Parathyroid adenoma (tissue), 2 donors: Measurements from ENCODE around the gene FBN2.

Experiments used
- H2AFZ ChIP-seq: fragments of 300-600 bp; sonication (generic); one replicate; pipeline ENCODE4 v1.7.0; 2017; ENCODE audit warnings: antibody characterized with exemption, mild to moderate bottlenecking
- H3K27ac ChIP-seq: fragments of 300-600 bp; sonication (generic); one replicate; pipeline ENCODE4 v1.7.0; 2017
- H3K27me3 ChIP-seq: fragments of 300-600 bp; sonication (generic); one replicate; pipeline ENCODE4 v1.7.0; 2017; ENCODE audit warnings: low read length; ENCODE audit not compliant: control insufficient read depth, insufficient read depth
- H3K36me3 ChIP-seq: fragments of 300-600 bp; sonication (generic); one replicate; pipeline ENCODE4 v1.7.0; 2017; ENCODE audit warnings: low read length; ENCODE audit not compliant: control insufficient read depth, insufficient read depth
- H3K4me1 ChIP-seq: fragments of 300-600 bp; sonication (generic); one replicate; pipeline ENCODE4 v1.7.0; 2017; ENCODE audit warnings: control low read depth
- H3K4me2 ChIP-seq: fragments of 300-600 bp; sonication (generic); one replicate; pipeline ENCODE4 v1.7.0; 2017; ENCODE audit warnings: low read length
- H3K4me3 ChIP-seq: fragments of 300-600 bp; sonication (generic); one replicate; pipeline ENCODE4 v1.7.0; 2017; ENCODE audit warnings: low read depth, low read length
- H3K79me2 ChIP-seq: fragments of 300-600 bp; sonication (generic); one replicate; pipeline ENCODE4 v1.7.0; 2017; ENCODE audit warnings: control low read depth
- H3K9ac ChIP-seq: fragments of 300-600 bp; sonication (generic); one replicate; pipeline ENCODE4 v1.7.0; 2017; ENCODE audit warnings: mild to moderate bottlenecking
- H3K9me3 ChIP-seq: fragments of 300-600 bp; sonication (generic); one replicate; pipeline ENCODE4 v1.7.0; 2017; ENCODE audit warnings: low read length; ENCODE audit not compliant: control insufficient read depth
- TF ChIP-seq, protein P1 (sequence below): fragments of 300-600 bp; sonication (generic); IDR thresholded peaks from one replicate; pipeline ENCODE4 v1.7.0; 2017; ENCODE audit warnings: antibody characterized with exemption, mild to moderate bottlenecking
- donor health status: primary hyperparathyroidism.

FBN2 gene

DNA sequence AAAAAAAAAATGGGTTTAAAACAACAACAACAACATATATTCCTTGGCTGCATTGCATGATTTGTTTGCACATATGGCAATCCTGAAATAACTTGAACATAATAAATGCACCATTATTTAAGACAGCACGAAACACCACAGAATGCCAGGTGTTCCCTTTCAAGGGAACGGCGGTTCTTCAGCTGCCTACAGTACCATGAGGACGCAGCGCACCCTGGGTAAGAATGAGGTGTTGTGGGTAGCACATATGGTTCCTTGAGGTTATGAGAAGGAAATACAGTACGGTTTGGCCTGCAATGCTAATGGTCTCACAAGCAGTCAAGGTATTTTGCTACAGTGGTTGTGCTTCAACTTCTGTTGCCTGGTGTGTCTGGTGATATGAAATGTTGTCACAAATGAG is 279.7 kb downstream of the FBN2 start:
- no peaks in the 10 kb centered on the region for H3K36me3 ChIP-seq
- no peak overlapping the region for H3K4me3 ChIP-seq
- no peaks in the 10 kb centered on the region for H3K79me2 ChIP-seq
- no peak overlapping the region for H3K27ac ChIP-seq
- no peaks in the 10 kb centered on the region for H3K9me3 ChIP-seq
- no peak overlapping the region for H3K9ac ChIP-seq
- TF ChIP-seq, protein P1, sequence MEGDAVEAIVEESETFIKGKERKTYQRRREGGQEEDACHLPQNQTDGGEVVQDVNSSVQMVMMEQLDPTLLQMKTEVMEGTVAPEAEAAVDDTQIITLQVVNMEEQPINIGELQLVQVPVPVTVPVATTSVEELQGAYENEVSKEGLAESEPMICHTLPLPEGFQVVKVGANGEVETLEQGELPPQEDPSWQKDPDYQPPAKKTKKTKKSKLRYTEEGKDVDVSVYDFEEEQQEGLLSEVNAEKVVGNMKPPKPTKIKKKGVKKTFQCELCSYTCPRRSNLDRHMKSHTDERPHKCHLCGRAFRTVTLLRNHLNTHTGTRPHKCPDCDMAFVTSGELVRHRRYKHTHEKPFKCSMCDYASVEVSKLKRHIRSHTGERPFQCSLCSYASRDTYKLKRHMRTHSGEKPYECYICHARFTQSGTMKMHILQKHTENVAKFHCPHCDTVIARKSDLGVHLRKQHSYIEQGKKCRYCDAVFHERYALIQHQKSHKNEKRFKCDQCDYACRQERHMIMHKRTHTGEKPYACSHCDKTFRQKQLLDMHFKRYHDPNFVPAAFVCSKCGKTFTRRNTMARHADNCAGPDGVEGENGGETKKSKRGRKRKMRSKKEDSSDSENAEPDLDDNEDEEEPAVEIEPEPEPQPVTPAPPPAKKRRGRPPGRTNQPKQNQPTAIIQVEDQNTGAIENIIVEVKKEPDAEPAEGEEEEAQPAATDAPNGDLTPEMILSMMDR = no peak
- H3K4me2 ChIP-seq = no peak overlapping the region
- no peak overlapping the region for H2AFZ ChIP-seq
- no peaks in the 10 kb centered on the region for H3K4me1 ChIP-seq
- H3K27me3 ChIP-seq = no peaks in the 10 kb centered on the region

- Histone ChIP-seq H3K79me2 (no peaks in the 10 kb centered on the region), H3K9me3 (no peaks in the 10 kb centered on the region), H3K4me3 (no peak overlapping the region), H3K27me3 (no peaks in the 10 kb centered on the region), H2AFZ (no peak overlapping the region), H3K4me2 (no peak overlapping the region), H3K9ac (no peak overlapping the region), H3K27ac (no peak overlapping the region), H3K4me1 (no peaks in the 10 kb centered on the region), H3K36me3 (no peaks in the 10 kb centered on the region)
- TF ChIP-seq, protein P1 = no peak
Measured at GRCh38 chr5:128257076-128257475, 281.0 kb downstream of the FBN2 start.

- no peak overlapping the region for H3K9ac ChIP-seq
- no peak overlapping the region for H2AFZ ChIP-seq
- no peaks in the 10 kb centered on the region for H3K9me3 ChIP-seq
- no peaks in the 10 kb centered on the region for H3K79me2 ChIP-seq
- H3K27me3 ChIP-seq = no peaks in the 10 kb centered on the region
- TF ChIP-seq, protein P1 = no peak
- H3K4me3 ChIP-seq = no peak overlapping the region
- H3K4me1 ChIP-seq = no peaks in the 10 kb centered on the region
- H3K27ac ChIP-seq = no peak overlapping the region
- no peak overlapping the region for H3K4me2 ChIP-seq
- no peaks in the 10 kb centered on the region for H3K36me3 ChIP-seq
Measured at GRCh38 chr5:128254789-128255188, 283.3 kb downstream of the FBN2 start.

- Histone ChIP-seq H3K4me1 (no peaks in the 10 kb centered on the region), H3K36me3 (no peaks in the 10 kb centered on the region), H3K27me3 (no peaks in the 10 kb centered on the region), H2AFZ (no peak overlapping the region), H3K4me3 (no peak overlapping the region), H3K79me2 (no peaks in the 10 kb centered on the region), H3K9ac (no peak overlapping the region), H3K27ac (no peak overlapping the region), H3K9me3 (no peaks in the 10 kb centered on the region), H3K4me2 (no peak overlapping the region)
- TF ChIP-seq, protein P1 = no peak
Measured at GRCh38 chr5:128253880-128254279, 284.2 kb downstream of the FBN2 start.

GRCh38 chr5:128253161-128253560 is 284.9 kb downstream of the FBN2 start:
- Histone ChIP-seq H3K27ac (no peak overlapping the region), H3K4me2 (no peak overlapping the region)
- TF ChIP-seq, protein P1 = no peak

More at GRCh38 chr5:128253161-128253560, 284.9 kb downstream of the FBN2 start:
- no peaks in the 10 kb centered on the region for H3K79me2 ChIP-seq
- no peak overlapping the region for H2AFZ ChIP-seq
- no peak overlapping the region for H3K9ac ChIP-seq
- no peaks in the 10 kb centered on the region for H3K4me1 ChIP-seq
- no peaks in the 10 kb centered on the region for H3K9me3 ChIP-seq
- no peak overlapping the region for H3K4me3 ChIP-seq
- H3K36me3 ChIP-seq = no peaks in the 10 kb centered on the region
- no peaks in the 10 kb centered on the region for H3K27me3 ChIP-seq
